Tibial artery (tissue), 4 donors: ENCODE results near the gene ANKRD42.

Experiments used
- DNase-seq, 2 donors: peaks; one replicate each; pipeline ENCODE4 v3.0.0-alpha.2; 2019
- H3K27ac ChIP-seq, 2 donors: fragments of 200-600 bp; sonication (generic) in 1 of 2; 1 replicate in 1 of 2; 2 replicates in 1 of 2; pipeline ENCODE4 v1.5.1; 2018 to 2019; ENCODE audit warnings: mild to moderate bottlenecking in 1 of 2
- H3K27me3 ChIP-seq, 2 donors: fragments of 200-600 bp; sonication (generic) in 1 of 2; one replicate each; pipeline versions ENCODE4 v1.5.1 to v1.6.0; 2016 to 2019
- H3K36me3 ChIP-seq, 3 donors: fragments of 200-600 bp; sonication (generic) in 2 of 3; one replicate each; pipeline ENCODE4 v1.5.1; 2016 to 2019; ENCODE audit warnings: mild to moderate bottlenecking in 2 of 3
- H3K4me1 ChIP-seq, 4 donors: fragments of 200-600 bp; sonication (generic) in 2 of 4; 1 replicate in 3 of 4; 2 replicates in 1 of 4; pipeline ENCODE4 v1.5.1; 2016 to 2019
- H3K4me3 ChIP-seq, 2 donors: fragments of 200-600 bp; sonication (generic) in 1 of 2; 1 replicate in 1 of 2; 2 replicates in 1 of 2; pipeline ENCODE4 v1.5.1; 2018 to 2019; ENCODE audit warnings: mild to moderate bottlenecking in 2 of 2
- H3K9me3 ChIP-seq, 3 donors: fragments of 200-600 bp; sonication (generic) in 1 of 3; one replicate each; pipeline ENCODE4 v1.5.1; 2016 to 2019
- intact Hi-C: fragments of 100-400 bp; cut with DNase I; formaldehyde crosslinking; loops from one replicate; pipeline ENCODE4 v1.15.0; 2023; ENCODE audit warnings: low total_unique reads
- TF ChIP-seq, protein P1 (sequence below), 2 experiments: fragments of 200-600 bp in 1 of 2; fragments of 450-650 bp in 1 of 2; IDR thresholded peaks; one replicate each; pipeline ENCODE4 v1.5.1; 2017 to 2019; ENCODE audit warnings: antibody characterized with exemption in 2 of 2, mild to moderate bottlenecking in 1 of 2, moderate library complexity in 1 of 2

ANKRD42 gene

DNA sequence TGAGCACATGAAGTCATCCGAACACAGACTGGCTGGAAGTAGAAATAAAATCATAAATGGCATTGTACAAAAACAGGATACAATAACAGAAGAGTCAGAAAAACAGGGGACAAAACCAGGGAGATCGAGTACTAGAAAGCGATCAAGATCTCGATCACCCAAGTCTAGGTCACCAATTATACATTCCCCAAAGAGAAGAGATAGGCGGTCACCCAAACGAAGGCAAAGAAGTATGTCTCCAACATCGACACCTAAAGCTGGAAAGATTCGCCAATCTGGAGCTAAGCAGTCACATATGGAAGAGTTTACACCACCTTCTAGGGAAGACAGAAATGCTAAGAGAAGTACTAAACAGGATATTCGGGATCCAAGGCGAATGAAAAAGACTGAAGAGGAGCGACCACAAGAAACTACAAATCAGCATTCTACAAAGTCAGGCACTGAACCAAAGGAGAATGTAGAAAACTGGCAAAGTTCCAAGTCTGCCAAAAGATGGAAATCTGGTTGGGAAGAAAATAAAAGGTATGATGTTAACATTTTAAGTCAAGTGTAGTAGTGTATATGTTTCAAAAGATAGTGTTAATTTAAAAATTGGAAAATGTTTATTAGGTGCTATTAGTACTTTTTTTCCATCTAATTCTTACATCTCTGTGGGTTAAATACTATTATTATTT is 27.2 kb upstream of the ANKRD42 start:
- Histone ChIP-seq H3K4me1 (peaks cover 3 to 61% (median 38%) of the 10 kb centered on the region in 4 donors), H3K27me3 (no peaks in the 10 kb centered on the region), H3K36me3 (peaks cover 58 to 72% (median 59%) of the 10 kb centered on the region in 3 donors), H3K27ac (no peak overlapping the region), H3K4me3 (no peak overlapping the region), H3K9me3 (no peaks in the 10 kb centered on the region)
- no peak for DNase-seq
- TF ChIP-seq, protein P1, sequence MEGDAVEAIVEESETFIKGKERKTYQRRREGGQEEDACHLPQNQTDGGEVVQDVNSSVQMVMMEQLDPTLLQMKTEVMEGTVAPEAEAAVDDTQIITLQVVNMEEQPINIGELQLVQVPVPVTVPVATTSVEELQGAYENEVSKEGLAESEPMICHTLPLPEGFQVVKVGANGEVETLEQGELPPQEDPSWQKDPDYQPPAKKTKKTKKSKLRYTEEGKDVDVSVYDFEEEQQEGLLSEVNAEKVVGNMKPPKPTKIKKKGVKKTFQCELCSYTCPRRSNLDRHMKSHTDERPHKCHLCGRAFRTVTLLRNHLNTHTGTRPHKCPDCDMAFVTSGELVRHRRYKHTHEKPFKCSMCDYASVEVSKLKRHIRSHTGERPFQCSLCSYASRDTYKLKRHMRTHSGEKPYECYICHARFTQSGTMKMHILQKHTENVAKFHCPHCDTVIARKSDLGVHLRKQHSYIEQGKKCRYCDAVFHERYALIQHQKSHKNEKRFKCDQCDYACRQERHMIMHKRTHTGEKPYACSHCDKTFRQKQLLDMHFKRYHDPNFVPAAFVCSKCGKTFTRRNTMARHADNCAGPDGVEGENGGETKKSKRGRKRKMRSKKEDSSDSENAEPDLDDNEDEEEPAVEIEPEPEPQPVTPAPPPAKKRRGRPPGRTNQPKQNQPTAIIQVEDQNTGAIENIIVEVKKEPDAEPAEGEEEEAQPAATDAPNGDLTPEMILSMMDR (IDR thresholded peaks at IDR 0.05): no peak
- intact Hi-C loops: no loop called here

DNA sequence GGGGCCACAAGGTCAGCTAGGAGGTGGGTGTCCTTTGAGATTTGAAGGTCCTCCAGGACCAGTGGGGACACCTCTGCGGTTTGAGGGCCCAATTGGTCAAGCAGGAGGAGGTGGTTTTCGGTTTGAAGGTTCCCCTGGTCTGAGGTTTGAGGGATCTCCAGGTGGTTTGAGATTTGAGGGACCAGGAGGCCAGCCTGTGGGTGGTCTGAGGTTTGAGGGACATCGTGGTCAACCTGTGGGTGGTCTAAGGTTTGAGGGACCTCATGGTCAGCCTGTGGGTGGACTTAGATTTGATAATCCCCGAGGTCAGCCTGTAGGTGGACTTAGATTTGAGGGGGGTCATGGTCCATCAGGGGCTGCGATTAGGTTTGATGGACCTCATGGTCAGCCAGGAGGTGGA is 24.8 kb upstream of the ANKRD42 start:
- Histone ChIP-seq H3K9me3 (no peaks in the 10 kb centered on the region), H3K4me1 (peaks cover 0 to 61% (median 40%) of the 10 kb centered on the region in 4 donors), H3K27me3 (no peaks in the 10 kb centered on the region), H3K4me3 (no peak overlapping the region), H3K36me3 (peaks cover 60 to 80% (median 75%) of the 10 kb centered on the region in 3 donors), H3K27ac (no peak overlapping the region)
- no peak for DNase-seq
- TF ChIP-seq, protein P1 (IDR thresholded peaks at IDR 0.05): no peak
- intact Hi-C loops: no loop called here

DNA sequence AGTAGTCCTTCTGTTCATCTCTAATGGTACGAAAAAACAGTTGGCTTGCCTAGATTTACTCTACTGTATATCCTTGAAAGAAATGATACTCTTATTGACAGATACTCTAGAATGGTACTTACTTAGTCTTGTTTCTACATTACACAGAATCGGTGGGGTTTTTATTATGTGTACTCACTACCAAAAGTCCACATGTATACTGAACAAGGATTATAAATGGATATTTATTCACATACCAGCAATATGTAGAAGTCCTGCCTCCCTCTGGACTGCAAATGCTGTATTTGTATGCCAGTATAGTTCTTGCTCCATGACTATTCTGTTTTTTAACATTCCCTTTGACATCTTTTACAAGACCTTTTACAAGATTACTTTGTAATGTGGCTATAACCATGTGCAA is 22.6 kb upstream of the ANKRD42 start:
- no peak for DNase-seq

GRCh38 chr11:83172551-83172950 is 21.0 kb upstream of the ANKRD42 start:
- no peaks in the 10 kb centered on the region for H3K9me3 ChIP-seq
- peaks cover 0 to 82% (median 52%) of the 10 kb centered on the region in 4 donors for H3K4me1 ChIP-seq
- no peak for DNase-seq
- peaks cover 46 to 77% (median 51%) of the 10 kb centered on the region in 3 donors for H3K36me3 ChIP-seq
- TF ChIP-seq, protein P1 (IDR thresholded peaks at IDR 0.05): no peak
- H3K27ac ChIP-seq: no peak overlapping the region
- peak overlapping the region in 1 of 2 donors; percentile 4 for H3K4me3 ChIP-seq
- no peaks in the 10 kb centered on the region for H3K27me3 ChIP-seq
- intact Hi-C loops: no loop called here

More for the DNA sequence above, 22.6 kb upstream of the ANKRD42 start:
- Histone ChIP-seq H3K27ac (peak overlapping the region in 1 of 2 donors; percentile 8), H3K4me3 (peak overlapping the region; percentile 1 to 17), H3K9me3 (no peaks in the 10 kb centered on the region), H3K27me3 (no peaks in the 10 kb centered on the region), H3K36me3 (peaks cover 55 to 76% (median 62%) of the 10 kb centered on the region in 3 donors), H3K4me1 (peaks cover 0 to 71% (median 51%) of the 10 kb centered on the region in 4 donors)
- TF ChIP-seq, protein P1 (IDR thresholded peaks at IDR 0.05): no peak
- intact Hi-C loops: no loop called here

DNA sequence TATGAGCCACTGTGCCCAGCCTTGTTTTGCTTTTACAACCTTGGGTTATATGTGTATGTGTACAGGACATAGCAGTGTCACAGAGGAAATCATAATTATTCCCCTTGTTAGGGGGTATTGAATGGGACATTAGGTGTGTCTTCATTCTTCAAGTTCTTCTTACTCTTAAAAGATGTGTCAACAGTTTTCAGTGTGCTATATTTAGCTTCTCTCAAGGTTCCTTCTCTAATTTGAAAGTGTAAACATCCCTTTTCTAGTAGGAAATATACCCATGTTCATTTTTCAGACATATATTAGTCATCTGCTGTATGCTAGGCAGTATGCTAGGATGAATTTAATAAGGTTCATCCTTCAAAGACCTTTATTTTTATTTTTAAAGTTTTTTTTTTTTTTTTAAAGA is 19.5 kb upstream of the ANKRD42 start:
- H3K4me3 ChIP-seq: no peak overlapping the region
- intact Hi-C loops: no loop called here

More for the DNA sequence above, 19.5 kb upstream of the ANKRD42 start:
- Histone ChIP-seq H3K36me3 (peaks cover 41 to 77% (median 49%) of the 10 kb centered on the region in 3 donors), H3K27me3 (no peaks in the 10 kb centered on the region), H3K4me1 (peaks cover 0 to 86% (median 51%) of the 10 kb centered on the region in 4 donors), H3K27ac (no peak overlapping the region), H3K9me3 (no peaks in the 10 kb centered on the region)
- DNase-seq: no peak
- TF ChIP-seq, protein P1 (IDR thresholded peaks at IDR 0.05): no peak
